OCI-LY3 (cell line): ENCODE results near the gene DNAAF5.

Experiments used
- CTCF ChIP-seq: fragments of 200-600, 300-600 bp; sonication (generic); IDR thresholded peaks from 2 replicates; pipeline ENCODE4 v1.5.1; 2014; ENCODE audit warnings: antibody characterized with exemption, low read length, low read depth
- EZH2phosphoT487 ChIP-seq: fragments of 200-600 bp; shearing (Covaris generic); IDR thresholded peaks from 2 replicates; pipeline ENCODE4 v1.6.1; 2018; ENCODE audit warnings: antibody characterized with exemption, mixed run types, low read depth

- TF ChIP-seq CTCF (no peak), EZH2phosphoT487 (no peak)
Measured at GRCh38 chr7:707296-708000, 19.1 kb upstream of the DNAAF5 start.
